A549 (cell line): Measurements from ENCODE around the gene BFSP1.

Experiments used
- EP300 ChIP-seq, 2 experiments: fragments of >200 bp; sonication (Bioruptor Twin); formaldehyde crosslinking; IDR thresholded peaks; 2 replicates in 1 of 2; 3 replicates in 1 of 2; pipeline ENCODE4 v1.6.1; 2016 to 2017
- MAZ ChIP-seq: fragments of 150-350 bp; IDR thresholded peaks from 2 replicates; pipeline ENCODE4 v1.6.1; 2014; ENCODE audit warnings: antibody characterized with exemption, low read depth, low read length, borderline replicate concordance
- POLR2A ChIP-seq: IDR thresholded peaks from 2 replicates; pipeline ENCODE4 v1.6.1; 2012; ENCODE audit warnings: mild to moderate bottlenecking, low read length
- RAD21 ChIP-seq, 2 experiments: fragments of >200 bp in 1 of 2; sonication (Bioruptor Twin) in 1 of 2; formaldehyde crosslinking in 1 of 2; IDR thresholded peaks in 1 of 2; conservative IDR thresholded peaks in 1 of 2; 2 replicates in 1 of 2; 3 replicates in 1 of 2; pipeline ENCODE4 v1.6.1; 2012 to 2018; ENCODE audit warnings: inconsistent platforms in 1 of 2
- SMC3 ChIP-seq: fragments of >200 bp; sonication (Bioruptor Twin); formaldehyde crosslinking; IDR thresholded peaks from 3 replicates; pipeline ENCODE4 v1.6.1; 2018; ENCODE audit warnings: inconsistent platforms
- SREBF2 ChIP-seq: fragments of 450-650 bp; IDR thresholded peaks from 2 replicates; pipeline ENCODE4 v1.6.1; 2014; ENCODE audit warnings: mild to moderate bottlenecking, moderate library complexity
- ZNF302 ChIP-seq: fragments of 250-450 bp; sonication (Bioruptor Pico); IDR thresholded peaks from 2 replicates; pipeline ENCODE4 v1.9.0; 2021; ENCODE audit warnings: inconsistent platforms, mild to moderate bottlenecking, moderate library complexity
- TF ChIP-seq, protein P1 (sequence below): IDR thresholded peaks from 2 replicates; pipeline ENCODE4 v1.6.1; 2012; ENCODE audit warnings: low read depth, borderline replicate concordance
- TF ChIP-seq, protein P2 (sequence below): fragments of >200 bp; sonication (Bioruptor Twin); formaldehyde crosslinking; IDR thresholded peaks from 3 replicates; pipeline ENCODE4 v1.5.1; 2016

DNA sequence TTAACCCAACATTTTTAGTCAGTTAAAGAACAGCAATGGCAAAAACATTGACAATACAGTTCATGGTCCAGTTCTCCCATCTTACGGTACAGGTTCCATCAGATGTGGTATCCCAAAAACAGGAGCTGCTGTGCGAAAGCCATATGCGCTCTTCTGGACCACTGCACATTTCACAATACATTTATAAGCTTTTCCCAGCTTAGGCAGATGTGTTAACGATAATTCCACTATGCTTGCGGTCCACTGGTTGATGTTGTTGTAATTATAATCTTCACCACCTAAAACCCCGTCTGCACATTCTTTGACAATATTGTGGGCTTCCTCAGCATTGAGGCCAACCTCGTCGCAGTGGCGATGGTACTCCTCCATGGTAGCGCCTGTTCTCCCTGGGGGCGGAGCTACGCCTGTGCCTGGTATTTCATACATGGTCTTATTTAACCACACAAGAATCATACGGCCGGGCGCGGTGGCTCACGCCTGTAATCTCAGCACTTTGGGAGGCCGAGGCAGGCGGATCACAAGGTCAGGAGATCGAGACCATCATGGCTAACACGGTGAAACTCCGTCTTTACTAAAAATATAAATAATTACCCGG lies 52.0 kb downstream of the BFSP1 start:
- TF ChIP-seq, protein P1, sequence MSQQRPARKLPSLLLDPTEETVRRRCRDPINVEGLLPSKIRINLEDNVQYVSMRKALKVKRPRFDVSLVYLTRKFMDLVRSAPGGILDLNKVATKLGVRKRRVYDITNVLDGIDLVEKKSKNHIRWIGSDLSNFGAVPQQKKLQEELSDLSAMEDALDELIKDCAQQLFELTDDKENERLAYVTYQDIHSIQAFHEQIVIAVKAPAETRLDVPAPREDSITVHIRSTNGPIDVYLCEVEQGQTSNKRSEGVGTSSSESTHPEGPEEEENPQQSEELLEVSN, result no peak
- TF ChIP-seq SREBF2 (no peak), RAD21 (conservative IDR thresholded peaks at IDR 0.05 in 1 of 2, IDR thresholded peaks at IDR 0.05 in 1 of 2) (no peak), POLR2A (no peak), ZNF302 (CRISPR knock-in tag) (no peak), SMC3 (no peak), MAZ (no peak), EP300 (IDR thresholded peaks at IDR 0.05) (no peak)
- TF ChIP-seq, protein P2, sequence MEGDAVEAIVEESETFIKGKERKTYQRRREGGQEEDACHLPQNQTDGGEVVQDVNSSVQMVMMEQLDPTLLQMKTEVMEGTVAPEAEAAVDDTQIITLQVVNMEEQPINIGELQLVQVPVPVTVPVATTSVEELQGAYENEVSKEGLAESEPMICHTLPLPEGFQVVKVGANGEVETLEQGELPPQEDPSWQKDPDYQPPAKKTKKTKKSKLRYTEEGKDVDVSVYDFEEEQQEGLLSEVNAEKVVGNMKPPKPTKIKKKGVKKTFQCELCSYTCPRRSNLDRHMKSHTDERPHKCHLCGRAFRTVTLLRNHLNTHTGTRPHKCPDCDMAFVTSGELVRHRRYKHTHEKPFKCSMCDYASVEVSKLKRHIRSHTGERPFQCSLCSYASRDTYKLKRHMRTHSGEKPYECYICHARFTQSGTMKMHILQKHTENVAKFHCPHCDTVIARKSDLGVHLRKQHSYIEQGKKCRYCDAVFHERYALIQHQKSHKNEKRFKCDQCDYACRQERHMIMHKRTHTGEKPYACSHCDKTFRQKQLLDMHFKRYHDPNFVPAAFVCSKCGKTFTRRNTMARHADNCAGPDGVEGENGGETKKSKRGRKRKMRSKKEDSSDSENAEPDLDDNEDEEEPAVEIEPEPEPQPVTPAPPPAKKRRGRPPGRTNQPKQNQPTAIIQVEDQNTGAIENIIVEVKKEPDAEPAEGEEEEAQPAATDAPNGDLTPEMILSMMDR, result no peak
